Liver (tissue), 3 donors: ENCODE results near the gene PPP1R3E.
"Not testable (repeated sequence)": the region's sequence is repeated elsewhere in the genome, so short reads cannot be mapped to it uniquely, and the experiment has no call there.

Experiments used
- EGR1 ChIP-seq, 2 donors: IDR thresholded peaks; 2 replicates each; pipeline ENCODE4 v1.6.1; 2016 to 2018; ENCODE audit warnings: antibody characterized with exemption in 2 of 2, low read depth in 2 of 2
- GABPA ChIP-seq, 2 donors: IDR thresholded peaks in 1 of 2; conservative IDR thresholded peaks in 1 of 2; 2 replicates each; pipeline ENCODE4 v1.6.1; 2016; ENCODE audit warnings: antibody characterized with exemption in 2 of 2, mild to moderate bottlenecking in 1 of 2, moderate library complexity in 1 of 2
- HNF4A ChIP-seq, 2 donors: conservative IDR thresholded peaks; 2 replicates each; pipeline ENCODE4 v1.6.1; 2016; ENCODE audit warnings: antibody characterized with exemption in 2 of 2, mild to moderate bottlenecking in 2 of 2
- JUND ChIP-seq, 2 donors: IDR thresholded peaks; 2 replicates each; pipeline ENCODE4 v1.6.1; 2016; ENCODE audit warnings: antibody characterized with exemption in 2 of 2
- MAX ChIP-seq: IDR thresholded peaks from 2 replicates; pipeline ENCODE4 v1.6.1; 2016; ENCODE audit warnings: antibody characterized with exemption
- RAD21 ChIP-seq, 2 donors: IDR thresholded peaks; 2 replicates each; pipeline ENCODE4 v1.6.1; 2016; ENCODE audit warnings: antibody characterized with exemption in 2 of 2, mild to moderate bottlenecking in 2 of 2
- RXRA ChIP-seq, 2 donors: IDR thresholded peaks; 2 replicates each; pipeline ENCODE4 v1.6.1; 2017 to 2018; ENCODE audit warnings: antibody characterized with exemption in 2 of 2, mild to moderate bottlenecking in 1 of 2
- SP1 ChIP-seq: IDR thresholded peaks from 2 replicates; pipeline ENCODE4 v1.6.1; 2018; ENCODE audit warnings: antibody characterized with exemption, mild to moderate bottlenecking
- TAF1 ChIP-seq: conservative IDR thresholded peaks from 2 replicates; pipeline ENCODE4 v1.6.1; 2016; ENCODE audit warnings: antibody characterized with exemption, mild to moderate bottlenecking
- YY1 ChIP-seq: IDR thresholded peaks from 2 replicates; pipeline ENCODE4 v1.6.1; 2016; ENCODE audit warnings: antibody characterized with exemption, mild to moderate bottlenecking
- TF ChIP-seq, protein P1 (sequence below): fragments of 150-350 bp; IDR thresholded peaks from 2 replicates; pipeline ENCODE4 v1.5.1; 2017; ENCODE audit warnings: improper control_type of control experiment, low read depth, low read length; ENCODE audit not compliant: missing input control
- TF ChIP-seq, protein P2 (sequence below): IDR thresholded peaks from 2 replicates; pipeline ENCODE4 v1.6.1; 2016; ENCODE audit warnings: antibody characterized with exemption
- TF ChIP-seq, protein P3 (sequence below): IDR thresholded peaks from 2 replicates; pipeline ENCODE4 v1.6.1; 2016; ENCODE audit warnings: antibody characterized with exemption, mild to moderate bottlenecking
- donor health status: healthy.
- donor health status: healthy.

GRCh38 chr14:23260849-23261248, 41.8 kb downstream of the PPP1R3E start:
- TF ChIP-seq, protein P1, sequence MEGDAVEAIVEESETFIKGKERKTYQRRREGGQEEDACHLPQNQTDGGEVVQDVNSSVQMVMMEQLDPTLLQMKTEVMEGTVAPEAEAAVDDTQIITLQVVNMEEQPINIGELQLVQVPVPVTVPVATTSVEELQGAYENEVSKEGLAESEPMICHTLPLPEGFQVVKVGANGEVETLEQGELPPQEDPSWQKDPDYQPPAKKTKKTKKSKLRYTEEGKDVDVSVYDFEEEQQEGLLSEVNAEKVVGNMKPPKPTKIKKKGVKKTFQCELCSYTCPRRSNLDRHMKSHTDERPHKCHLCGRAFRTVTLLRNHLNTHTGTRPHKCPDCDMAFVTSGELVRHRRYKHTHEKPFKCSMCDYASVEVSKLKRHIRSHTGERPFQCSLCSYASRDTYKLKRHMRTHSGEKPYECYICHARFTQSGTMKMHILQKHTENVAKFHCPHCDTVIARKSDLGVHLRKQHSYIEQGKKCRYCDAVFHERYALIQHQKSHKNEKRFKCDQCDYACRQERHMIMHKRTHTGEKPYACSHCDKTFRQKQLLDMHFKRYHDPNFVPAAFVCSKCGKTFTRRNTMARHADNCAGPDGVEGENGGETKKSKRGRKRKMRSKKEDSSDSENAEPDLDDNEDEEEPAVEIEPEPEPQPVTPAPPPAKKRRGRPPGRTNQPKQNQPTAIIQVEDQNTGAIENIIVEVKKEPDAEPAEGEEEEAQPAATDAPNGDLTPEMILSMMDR = not testable (repeated sequence)
- TF ChIP-seq GABPA (IDR thresholded peaks at IDR 0.05 in 1 of 2, conservative IDR thresholded peaks at IDR 0.05 in 1 of 2); TAF1; HNF4A (conservative IDR thresholded peaks at IDR 0.05); RAD21 (IDR thresholded peaks at IDR 0.05); MAX; YY1; SP1; EGR1 (IDR thresholded peaks at IDR 0.05; ENCODE audit: low read depth in 2 of 2); JUND (IDR thresholded peaks at IDR 0.05); RXRA (IDR thresholded peaks at IDR 0.05): not testable (repeated sequence)
- TF ChIP-seq, protein P2, sequence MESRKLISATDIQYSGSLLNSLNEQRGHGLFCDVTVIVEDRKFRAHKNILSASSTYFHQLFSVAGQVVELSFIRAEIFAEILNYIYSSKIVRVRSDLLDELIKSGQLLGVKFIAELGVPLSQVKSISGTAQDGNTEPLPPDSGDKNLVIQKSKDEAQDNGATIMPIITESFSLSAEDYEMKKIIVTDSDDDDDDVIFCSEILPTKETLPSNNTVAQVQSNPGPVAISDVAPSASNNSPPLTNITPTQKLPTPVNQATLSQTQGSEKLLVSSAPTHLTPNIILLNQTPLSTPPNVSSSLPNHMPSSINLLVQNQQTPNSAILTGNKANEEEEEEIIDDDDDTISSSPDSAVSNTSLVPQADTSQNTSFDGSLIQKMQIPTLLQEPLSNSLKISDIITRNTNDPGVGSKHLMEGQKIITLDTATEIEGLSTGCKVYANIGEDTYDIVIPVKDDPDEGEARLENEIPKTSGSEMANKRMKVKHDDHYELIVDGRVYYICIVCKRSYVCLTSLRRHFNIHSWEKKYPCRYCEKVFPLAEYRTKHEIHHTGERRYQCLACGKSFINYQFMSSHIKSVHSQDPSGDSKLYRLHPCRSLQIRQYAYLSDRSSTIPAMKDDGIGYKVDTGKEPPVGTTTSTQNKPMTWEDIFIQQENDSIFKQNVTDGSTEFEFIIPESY = not testable (repeated sequence)
- TF ChIP-seq, protein P3, sequence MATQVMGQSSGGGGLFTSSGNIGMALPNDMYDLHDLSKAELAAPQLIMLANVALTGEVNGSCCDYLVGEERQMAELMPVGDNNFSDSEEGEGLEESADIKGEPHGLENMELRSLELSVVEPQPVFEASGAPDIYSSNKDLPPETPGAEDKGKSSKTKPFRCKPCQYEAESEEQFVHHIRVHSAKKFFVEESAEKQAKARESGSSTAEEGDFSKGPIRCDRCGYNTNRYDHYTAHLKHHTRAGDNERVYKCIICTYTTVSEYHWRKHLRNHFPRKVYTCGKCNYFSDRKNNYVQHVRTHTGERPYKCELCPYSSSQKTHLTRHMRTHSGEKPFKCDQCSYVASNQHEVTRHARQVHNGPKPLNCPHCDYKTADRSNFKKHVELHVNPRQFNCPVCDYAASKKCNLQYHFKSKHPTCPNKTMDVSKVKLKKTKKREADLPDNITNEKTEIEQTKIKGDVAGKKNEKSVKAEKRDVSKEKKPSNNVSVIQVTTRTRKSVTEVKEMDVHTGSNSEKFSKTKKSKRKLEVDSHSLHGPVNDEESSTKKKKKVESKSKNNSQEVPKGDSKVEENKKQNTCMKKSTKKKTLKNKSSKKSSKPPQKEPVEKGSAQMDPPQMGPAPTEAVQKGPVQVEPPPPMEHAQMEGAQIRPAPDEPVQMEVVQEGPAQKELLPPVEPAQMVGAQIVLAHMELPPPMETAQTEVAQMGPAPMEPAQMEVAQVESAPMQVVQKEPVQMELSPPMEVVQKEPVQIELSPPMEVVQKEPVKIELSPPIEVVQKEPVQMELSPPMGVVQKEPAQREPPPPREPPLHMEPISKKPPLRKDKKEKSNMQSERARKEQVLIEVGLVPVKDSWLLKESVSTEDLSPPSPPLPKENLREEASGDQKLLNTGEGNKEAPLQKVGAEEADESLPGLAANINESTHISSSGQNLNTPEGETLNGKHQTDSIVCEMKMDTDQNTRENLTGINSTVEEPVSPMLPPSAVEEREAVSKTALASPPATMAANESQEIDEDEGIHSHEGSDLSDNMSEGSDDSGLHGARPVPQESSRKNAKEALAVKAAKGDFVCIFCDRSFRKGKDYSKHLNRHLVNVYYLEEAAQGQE = not testable (repeated sequence)
